Thyroid gland (tissue), 4 donors: Measurements from ENCODE around the gene OR51B5.

Experiments
- CTCF ChIP-seq, 6 experiments: fragments of 200-600 bp in 3 of 6; fragments of 450-650 bp in 3 of 6; sonication (generic) in 3 of 6; IDR thresholded peaks; one replicate each; pipeline ENCODE4 v1.5.1; 2016 to 2019; ENCODE audit warnings: antibody characterized with exemption in 6 of 6, mild to moderate bottlenecking in 2 of 6, inconsistent platforms in 1 of 6, moderate library complexity in 1 of 6
- POLR2A ChIP-seq, 2 donors: fragments of 450-650 bp; IDR thresholded peaks; one replicate each; pipeline ENCODE4 v1.6.1; 2017; ENCODE audit warnings: antibody characterized with exemption in 2 of 2, mild to moderate bottlenecking in 2 of 2, moderate library complexity in 1 of 2

DNA sequence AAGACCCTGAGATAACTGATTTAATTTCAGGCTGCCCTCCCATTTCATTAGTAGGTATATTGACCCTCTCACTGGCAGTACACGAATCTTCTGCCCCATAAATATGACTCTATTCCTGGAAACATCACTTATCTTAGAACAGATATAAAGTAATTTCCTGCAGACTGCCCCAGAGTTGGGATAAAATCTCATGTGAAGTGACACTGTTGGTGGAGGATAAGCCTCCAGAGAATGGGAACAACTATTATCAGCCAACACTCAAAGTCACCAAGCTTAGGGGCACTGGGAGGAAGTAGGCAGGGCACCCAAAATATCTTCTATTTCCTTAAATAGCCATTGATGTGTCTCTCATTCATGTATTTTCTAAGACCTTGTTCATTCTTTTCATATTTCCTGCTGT is 8.2 kb downstream of the OR51B5 start:
- TF ChIP-seq CTCF (IDR thresholded peaks at IDR 0.05) (no peak), POLR2A (IDR thresholded peaks at IDR 0.05) (no peak)
